Measurements from ENCODE around the gene C16orf89. TPM values are rescaled to one million over a fixed set of nuclear protein-coding genes. Genes with fewer than 3 reads are reported as not detected.

Gene C16orf89
- total RNA-seq, 2 experiments from 2014 or later: not detected

- CTCF ChIA-PET: no interaction called here
- peaks cover 0 to 5% of the 10 kb centered on the region in 2 experiments for H3K9me3 ChIP-seq (ENCODE audit: control insufficient read depth in 1 of 2, insufficient read depth in 1 of 2, low read length in 2 of 2)
- no peak overlapping the region for H3K27ac ChIP-seq (ENCODE audit: low read depth in 1 of 2, low read length in 2 of 2)
- H3K36me3 ChIP-seq (ENCODE audit: insufficient read depth, low read length): no peaks in the 10 kb centered on the region
- H3K4me3 Mint-ChIP-seq: no peak overlapping the region
- no peak for DNase-seq
- no peaks in the 10 kb centered on the region for H3K4me1 ChIP-seq (ENCODE audit: insufficient read depth, low read length)
- H3K4me1 Mint-ChIP-seq (ENCODE audit: low read depth): no peaks in the 10 kb centered on the region
- H3K4me3 ChIP-seq (ENCODE audit: low read length): no peak overlapping the region
- H3K9me3 Mint-ChIP-seq: no peaks in the 10 kb centered on the region
- no peaks in the 10 kb centered on the region for H3K27me3 Mint-ChIP-seq
- ATAC-seq (ENCODE audit: poor library complexity): no peak
- no peak overlapping the region for H3K27ac Mint-ChIP-seq
- POLR2A ChIA-PET: no interaction called here
- TF ChIP-seq CTCF (IDR thresholded peaks at IDR 0.05): no peak
- H3K27me3 ChIP-seq (ENCODE audit: control insufficient read depth in 1 of 2, insufficient read depth in 2 of 2, low read length in 2 of 2): peaks cover 0 to under 1% of the 10 kb centered on the region in 2 experiments
- no peaks in the 10 kb centered on the region for H3K36me3 Mint-ChIP-seq (ENCODE audit: low read depth)
- intact Hi-C loops (cut with DNase I, micrococcal nuclease): no loop called here
Measured at GRCh38 chr16:5019775-5020174, 46.0 kb downstream of the C16orf89 start.

GRCh38 chr16:5018793-5019192, 47.0 kb downstream of the C16orf89 start:
- ChIA-PET CTCF (no interaction called here), POLR2A (no interaction called here)
- no peak for TF ChIP-seq CTCF (IDR thresholded peaks at IDR 0.05)

GRCh38 chr16:5017678-5017969, 48.1 kb downstream of the C16orf89 start:
- Histone ChIP-seq H3K9me3 (ENCODE audit: control insufficient read depth in 1 of 2, insufficient read depth in 1 of 2, low read length in 2 of 2) (peaks cover 0 to 5% of the 10 kb centered on the region in 2 experiments), H3K27ac (ENCODE audit: low read depth in 1 of 2, low read length in 2 of 2) (no peak overlapping the region), H3K36me3 (ENCODE audit: insufficient read depth, low read length) (no peaks in the 10 kb centered on the region), H3K27me3 (ENCODE audit: control insufficient read depth in 1 of 2, insufficient read depth in 2 of 2, low read length in 2 of 2) (peaks cover 0 to 2% of the 10 kb centered on the region in 2 experiments), H3K4me1 (ENCODE audit: insufficient read depth, low read length) (no peaks in the 10 kb centered on the region), H3K4me3 (ENCODE audit: low read length) (no peak overlapping the region)
- no peak overlapping the region for H3K4me3 Mint-ChIP-seq
- H3K4me1 Mint-ChIP-seq (ENCODE audit: low read depth): no peaks in the 10 kb centered on the region
- TF ChIP-seq CTCF (IDR thresholded peaks at IDR 0.05): no peak
- H3K9me3 Mint-ChIP-seq: no peaks in the 10 kb centered on the region
- intact Hi-C loops (cut with DNase I, micrococcal nuclease): no loop called here
- DNase-seq (no peak), ATAC-seq (ENCODE audit: poor library complexity) (no peak)
- ChIA-PET POLR2A (no interaction called here), CTCF (no interaction called here)
- no peaks in the 10 kb centered on the region for H3K36me3 Mint-ChIP-seq (ENCODE audit: low read depth)
- no peak overlapping the region for H3K27ac Mint-ChIP-seq
- no peaks in the 10 kb centered on the region for H3K27me3 Mint-ChIP-seq

More at GRCh38 chr16:5018793-5019192, 47.0 kb downstream of the C16orf89 start:
- Mint-ChIP-seq H3K27me3 (no peaks in the 10 kb centered on the region), H3K4me1 (ENCODE audit: low read depth) (no peaks in the 10 kb centered on the region), H3K4me3 (no peak overlapping the region), H3K9me3 (no peaks in the 10 kb centered on the region), H3K27ac (no peak overlapping the region), H3K36me3 (ENCODE audit: low read depth) (no peaks in the 10 kb centered on the region)
- Histone ChIP-seq H3K9me3 (ENCODE audit: control insufficient read depth in 1 of 2, insufficient read depth in 1 of 2, low read length in 2 of 2) (peaks cover 0 to 5% of the 10 kb centered on the region in 2 experiments), H3K36me3 (ENCODE audit: insufficient read depth, low read length) (no peaks in the 10 kb centered on the region), H3K4me3 (ENCODE audit: low read length) (no peak overlapping the region), H3K4me1 (ENCODE audit: insufficient read depth, low read length) (no peaks in the 10 kb centered on the region), H3K27me3 (ENCODE audit: control insufficient read depth in 1 of 2, insufficient read depth in 2 of 2, low read length in 2 of 2) (peaks cover 0 to 2% of the 10 kb centered on the region in 2 experiments), H3K27ac (ENCODE audit: low read depth in 1 of 2, low read length in 2 of 2) (no peak overlapping the region)
- intact Hi-C loops (cut with DNase I, micrococcal nuclease): no loop called here
- DNase-seq: no peak
- no peak for ATAC-seq (ENCODE audit: poor library complexity)
